GM23338 (cell line): ENCODE results near the gene GPR137C. TPM values are rescaled to one million over a fixed set of nuclear protein-coding genes. Genes with fewer than 3 reads are reported as not detected.

Source experiments
- ATAC-seq: fragments of 200-7000 bp; cut with Tn5 transposase; 3 replicates; pipeline ENCODE4 v1.9.1; 2020
- DNase-seq: peaks from one replicate; pipeline ENCODE4 v3.0.0-alpha.2; 2015; ENCODE audit warnings: low spot score
- H2AFZ ChIP-seq: fragments of 200-600 bp; sonication (generic); 2 replicates; pipeline ENCODE4 v1.8.0; 2016; ENCODE audit warnings: antibody characterized with exemption, mild to moderate bottlenecking, moderate library complexity
- H3F3A ChIP-seq: fragments of 200-600 bp; sonication (generic); replicated peaks from 2 replicates; pipeline ENCODE4 v1.8.0; 2017; ENCODE audit warnings: antibody characterized with exemption, mixed run types, low read depth
- H3K27ac ChIP-seq: fragments of 200-600 bp; sonication (generic); 2 replicates; pipeline ENCODE4 v1.6.1; 2016; ENCODE audit warnings: low read depth
- H3K27me3 ChIP-seq: fragments of 200-600 bp; sonication (generic); 2 replicates; pipeline ENCODE4 v1.8.0; 2016; ENCODE audit warnings: mild to moderate bottlenecking, mixed run types, moderate library complexity; ENCODE audit not compliant: insufficient read depth
- H3K36me3 ChIP-seq: fragments of 200-600 bp; sonication (generic); 2 replicates; pipeline ENCODE4 v1.8.0; 2016; ENCODE audit warnings: mild to moderate bottlenecking; ENCODE audit not compliant: insufficient read depth
- H3K4me1 ChIP-seq: fragments of 200-600 bp; sonication (generic); 2 replicates; pipeline ENCODE4 v1.8.0; 2016; ENCODE audit warnings: mild to moderate bottlenecking, moderate library complexity; ENCODE audit not compliant: insufficient read depth
- H3K4me2 ChIP-seq: fragments of 200-600 bp; sonication (generic); 2 replicates; pipeline ENCODE4 v1.7.1; 2017; ENCODE audit warnings: mixed run types
- H3K4me3 ChIP-seq: fragments of 200-600 bp; sonication (generic); 2 replicates; pipeline ENCODE4 v1.6.1; 2016; ENCODE audit warnings: mixed run types
- H3K79me2 ChIP-seq: fragments of 200-600 bp; sonication (generic); replicated peaks from 2 replicates; pipeline ENCODE4 v1.8.0; 2017; ENCODE audit warnings: mild to moderate bottlenecking; ENCODE audit not compliant: insufficient read depth
- H3K9me2 ChIP-seq: fragments of 200-600 bp; sonication (generic); 2 replicates; pipeline ENCODE4 v1.8.0; 2017; ENCODE audit not compliant: insufficient read depth
- H4K20me1 ChIP-seq: fragments of 200-600 bp; sonication (generic); replicated peaks from 2 replicates; pipeline ENCODE4 v1.8.0; 2017; ENCODE audit warnings: mild to moderate bottlenecking; ENCODE audit not compliant: insufficient read depth
- H3K27ac Mint-ChIP-seq: 2 replicates; pipeline ENCODE4 v1.8.0; 2020; ENCODE audit warnings: inconsistent platforms, mild to moderate bottlenecking, moderate library complexity, mixed read lengths
- H3K27me3 Mint-ChIP-seq: 3 replicates; pipeline ENCODE4 v1.8.0; 2022; ENCODE audit warnings: low read depth, mild to moderate bottlenecking, moderate library complexity, mixed read lengths, inconsistent platforms; ENCODE audit not compliant: insufficient read depth, poor library complexity
- H3K36me3 Mint-ChIP-seq: 3 replicates; pipeline ENCODE4 v1.8.0; 2021; ENCODE audit warnings: low read depth, mild to moderate bottlenecking, inconsistent platforms, moderate library complexity, mixed read lengths
- H3K4me1 Mint-ChIP-seq: 3 replicates; pipeline ENCODE4 v1.8.0; 2020; ENCODE audit warnings: mild to moderate bottlenecking, inconsistent platforms, mixed read lengths
- H3K4me3 Mint-ChIP-seq: 3 replicates; pipeline ENCODE4 v1.8.0; 2021; ENCODE audit warnings: moderate library complexity, mild to moderate bottlenecking, inconsistent platforms, mixed read lengths
- H3K9me3 Mint-ChIP-seq: 3 replicates; pipeline ENCODE4 v1.8.0; 2020; ENCODE audit warnings: moderate library complexity, mild to moderate bottlenecking, inconsistent platforms, mixed read lengths
- CTCF ChIP-seq, 2 experiments: fragments of 200-600 bp in 1 of 2; sonication (generic) in 1 of 2; conservative IDR thresholded peaks; 2 replicates each; pipeline versions ENCODE4 v1.5.1 to v1.6.1; 2016 to 2017; ENCODE audit warnings: antibody characterized with exemption in 2 of 2, low read depth in 2 of 2, mild to moderate bottlenecking in 2 of 2, moderate library complexity in 1 of 2
- EZH2 ChIP-seq: fragments of 200-600 bp; sonication (generic); IDR thresholded peaks from one replicate; pipeline ENCODE4 v1.8.0; 2017; ENCODE audit warnings: antibody characterized with exemption, mild to moderate bottlenecking, low read depth; ENCODE audit not compliant: unreplicated experiment
- JUNB ChIP-seq: IDR thresholded peaks from one replicate; pipeline ENCODE4 v1.6.1; 2016; ENCODE audit warnings: antibody characterized with exemption; ENCODE audit not compliant: unreplicated experiment
- NANOG ChIP-seq: IDR thresholded peaks from 2 replicates; pipeline ENCODE4 v1.6.1; 2016; ENCODE audit warnings: antibody characterized with exemption, borderline replicate concordance
- polyA plus RNA-seq: library from polyadenylated mRNA; unstranded; fragments of >200 nt; fragmentation: Nextera tagmentation; extraction: Ambion mirVana; gene quantifications from 2 replicates; pipeline ENCODE4 v1.2.1, GENCODE V29; 2016
- total RNA-seq: library from RNA; depleted of rRNA; stranded (reverse); fragments of >200 nt; shearing (Covaris generic); gene quantifications from 2 replicates; pipeline ENCODE4 v1.2.3, GENCODE V29; 2014
- TF ChIP-seq, protein P1 (sequence below): IDR thresholded peaks from 2 replicates; pipeline ENCODE4 v1.6.1; 2016; ENCODE audit warnings: antibody characterized with exemption
- TF ChIP-seq, protein P2 (sequence below): fragments of 250-450 bp; sonication (Bioruptor Pico); IDR thresholded peaks from 2 replicates; pipeline ENCODE4 v1.5.0; 2020; ENCODE audit warnings: mild to moderate bottlenecking, moderate library complexity

Gene GPR137C
- total and polyA plus RNA-seq, 2 experiments from 2014 or later = 2.2 to 5.2 TPM

- TF ChIP-seq, protein P1, sequence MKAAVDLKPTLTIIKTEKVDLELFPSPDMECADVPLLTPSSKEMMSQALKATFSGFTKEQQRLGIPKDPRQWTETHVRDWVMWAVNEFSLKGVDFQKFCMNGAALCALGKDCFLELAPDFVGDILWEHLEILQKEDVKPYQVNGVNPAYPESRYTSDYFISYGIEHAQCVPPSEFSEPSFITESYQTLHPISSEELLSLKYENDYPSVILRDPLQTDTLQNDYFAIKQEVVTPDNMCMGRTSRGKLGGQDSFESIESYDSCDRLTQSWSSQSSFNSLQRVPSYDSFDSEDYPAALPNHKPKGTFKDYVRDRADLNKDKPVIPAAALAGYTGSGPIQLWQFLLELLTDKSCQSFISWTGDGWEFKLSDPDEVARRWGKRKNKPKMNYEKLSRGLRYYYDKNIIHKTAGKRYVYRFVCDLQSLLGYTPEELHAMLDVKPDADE = no peak
- TF ChIP-seq NANOG (no peak), JUNB (no peak), EZH2 (no peak)
Measured at GRCh38 chr14:52607061-52607460, 54.4 kb downstream of the GPR137C start (continued).

DNA sequence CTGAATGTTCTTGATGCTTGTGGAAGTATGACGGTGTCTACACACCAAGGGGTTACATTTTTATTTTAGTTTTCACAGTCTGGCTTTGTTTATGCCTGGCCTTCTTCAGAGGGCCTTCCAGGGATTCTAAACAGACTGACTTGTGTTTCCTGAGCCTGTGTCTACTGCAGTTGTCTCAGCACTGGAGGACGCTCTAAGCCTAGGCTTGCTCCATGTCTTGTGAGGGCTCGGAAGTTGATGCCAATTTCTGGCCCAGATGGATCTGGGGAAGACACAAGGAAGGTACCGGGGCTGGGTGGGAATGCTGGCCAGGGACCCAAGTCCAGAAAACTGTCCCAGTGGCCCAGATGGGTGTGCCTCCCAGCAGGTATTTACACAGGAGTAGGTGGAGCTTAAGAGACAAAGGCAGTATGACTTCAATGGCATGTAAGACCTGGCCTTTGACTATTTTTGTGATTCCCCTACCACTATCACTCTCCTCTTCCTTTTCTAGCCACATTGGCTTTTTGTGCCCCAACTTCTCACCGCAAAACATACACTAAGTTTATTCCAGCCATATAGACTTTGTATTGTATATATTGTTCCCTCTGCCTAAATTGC lies 56.9 kb downstream of the GPR137C start:
- H2AFZ ChIP-seq = no peak overlapping the region
- no peak overlapping the region for H3K4me3 ChIP-seq
- H3K36me3 ChIP-seq = no peaks in the 10 kb centered on the region
- ATAC-seq (peak; percentile 63), DNase-seq (peak; percentile 44)
- no peaks in the 10 kb centered on the region for H3K9me2 ChIP-seq
- no peaks in the 10 kb centered on the region for H3K27me3 ChIP-seq
- no peak overlapping the region for H3K4me3 Mint-ChIP-seq
- H3K4me2 ChIP-seq = no peak overlapping the region
- peaks cover 11% of the 10 kb centered on the region; the same call in 2 of the 3 replicates for H3K36me3 Mint-ChIP-seq
- no peaks in the 10 kb centered on the region for H4K20me1 ChIP-seq
- H3K4me1 Mint-ChIP-seq = peaks cover 5% of the 10 kb centered on the region; the same call in 2 of the 3 replicates
- no peak overlapping the region for H3K27ac ChIP-seq
- H3K4me1 ChIP-seq = no peaks in the 10 kb centered on the region
- peaks cover 6% of the 10 kb centered on the region; the same call in 2 of the 3 replicates for H3K9me3 Mint-ChIP-seq
- no peaks in the 10 kb centered on the region for H3F3A ChIP-seq
- TF ChIP-seq, protein P2, sequence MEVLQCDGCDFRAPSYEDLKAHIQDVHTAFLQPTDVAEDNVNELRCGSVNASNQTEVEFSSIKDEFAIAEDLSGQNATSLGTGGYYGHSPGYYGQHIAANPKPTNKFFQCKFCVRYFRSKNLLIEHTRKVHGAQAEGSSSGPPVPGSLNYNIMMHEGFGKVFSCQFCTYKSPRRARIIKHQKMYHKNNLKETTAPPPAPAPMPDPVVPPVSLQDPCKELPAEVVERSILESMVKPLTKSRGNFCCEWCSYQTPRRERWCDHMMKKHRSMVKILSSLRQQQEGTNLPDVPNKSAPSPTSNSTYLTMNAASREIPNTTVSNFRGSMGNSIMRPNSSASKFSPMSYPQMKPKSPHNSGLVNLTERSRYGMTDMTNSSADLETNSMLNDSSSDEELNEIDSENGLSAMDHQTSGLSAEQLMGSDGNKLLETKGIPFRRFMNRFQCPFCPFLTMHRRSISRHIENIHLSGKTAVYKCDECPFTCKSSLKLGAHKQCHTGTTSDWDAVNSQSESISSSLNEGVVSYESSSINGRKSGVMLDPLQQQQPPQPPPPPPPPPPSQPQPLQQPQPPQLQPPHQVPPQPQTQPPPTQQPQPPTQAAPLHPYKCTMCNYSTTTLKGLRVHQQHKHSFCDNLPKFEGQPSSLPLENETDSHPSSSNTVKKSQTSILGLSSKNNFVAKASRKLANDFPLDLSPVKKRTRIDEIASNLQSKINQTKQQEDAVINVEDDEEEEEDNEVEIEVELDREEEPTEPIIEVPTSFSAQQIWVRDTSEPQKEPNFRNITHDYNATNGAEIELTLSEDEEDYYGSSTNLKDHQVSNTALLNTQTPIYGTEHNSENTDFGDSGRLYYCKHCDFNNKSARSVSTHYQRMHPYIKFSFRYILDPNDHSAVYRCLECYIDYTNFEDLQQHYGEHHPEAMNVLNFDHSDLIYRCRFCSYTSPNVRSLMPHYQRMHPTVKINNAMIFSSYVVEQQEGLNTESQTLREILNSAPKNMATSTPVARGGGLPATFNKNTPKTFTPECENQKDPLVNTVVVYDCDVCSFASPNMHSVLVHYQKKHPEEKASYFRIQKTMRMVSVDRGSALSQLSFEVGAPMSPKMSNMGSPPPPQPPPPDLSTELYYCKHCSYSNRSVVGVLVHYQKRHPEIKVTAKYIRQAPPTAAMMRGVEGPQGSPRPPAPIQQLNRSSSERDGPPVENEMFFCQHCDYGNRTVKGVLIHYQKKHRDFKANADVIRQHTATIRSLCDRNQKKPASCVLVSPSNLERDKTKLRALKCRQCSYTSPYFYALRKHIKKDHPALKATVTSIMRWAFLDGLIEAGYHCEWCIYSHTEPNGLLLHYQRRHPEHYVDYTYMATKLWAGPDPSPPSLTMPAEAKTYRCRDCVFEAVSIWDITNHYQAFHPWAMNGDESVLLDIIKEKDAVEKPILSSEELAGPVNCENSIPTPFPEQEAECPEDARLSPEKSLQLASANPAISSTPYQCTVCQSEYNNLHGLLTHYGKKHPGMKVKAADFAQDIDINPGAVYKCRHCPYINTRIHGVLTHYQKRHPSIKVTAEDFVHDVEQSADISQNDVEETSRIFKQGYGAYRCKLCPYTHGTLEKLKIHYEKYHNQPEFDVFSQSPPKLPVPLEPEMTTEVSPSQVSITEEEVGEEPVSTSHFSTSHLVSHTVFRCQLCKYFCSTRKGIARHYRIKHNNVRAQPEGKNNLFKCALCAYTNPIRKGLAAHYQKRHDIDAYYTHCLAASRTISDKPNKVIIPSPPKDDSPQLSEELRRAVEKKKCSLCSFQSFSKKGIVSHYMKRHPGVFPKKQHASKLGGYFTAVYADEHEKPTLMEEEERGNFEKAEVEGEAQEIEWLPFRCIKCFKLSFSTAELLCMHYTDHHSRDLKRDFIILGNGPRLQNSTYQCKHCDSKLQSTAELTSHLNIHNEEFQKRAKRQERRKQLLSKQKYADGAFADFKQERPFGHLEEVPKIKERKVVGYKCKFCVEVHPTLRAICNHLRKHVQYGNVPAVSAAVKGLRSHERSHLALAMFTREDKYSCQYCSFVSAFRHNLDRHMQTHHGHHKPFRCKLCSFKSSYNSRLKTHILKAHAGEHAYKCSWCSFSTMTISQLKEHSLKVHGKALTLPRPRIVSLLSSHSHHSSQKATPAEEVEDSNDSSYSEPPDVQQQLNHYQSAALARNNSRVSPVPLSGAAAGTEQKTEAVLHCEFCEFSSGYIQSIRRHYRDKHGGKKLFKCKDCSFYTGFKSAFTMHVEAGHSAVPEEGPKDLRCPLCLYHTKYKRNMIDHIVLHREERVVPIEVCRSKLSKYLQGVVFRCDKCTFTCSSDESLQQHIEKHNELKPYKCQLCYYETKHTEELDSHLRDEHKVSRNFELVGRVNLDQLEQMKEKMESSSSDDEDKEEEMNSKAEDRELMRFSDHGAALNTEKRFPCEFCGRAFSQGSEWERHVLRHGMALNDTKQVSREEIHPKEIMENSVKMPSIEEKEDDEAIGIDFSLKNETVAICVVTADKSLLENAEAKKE (CRISPR knock-in tag) = no peak
- peak in 1 of 2 experiments; percentile 67; a peak in 3 of 4 replicates for TF ChIP-seq CTCF (conservative IDR thresholded peaks at IDR 0.05; ENCODE audit: low read depth in 2 of 2)
- H3K79me2 ChIP-seq = no peaks in the 10 kb centered on the region
- H3K27me3 Mint-ChIP-seq = peaks cover 1% of the 10 kb centered on the region
- no peak overlapping the region for H3K27ac Mint-ChIP-seq
